SK-N-MC (cell line): Measurements from ENCODE around the gene OR7A5.
"Not testable (repeated sequence)": the region's sequence is repeated elsewhere in the genome, so short reads cannot be mapped to it uniquely, and the experiment has no call there.

ENCODE experiments used
- DNase-seq: peaks from one replicate; pipeline ENCODE4 v3.0.0-alpha.2; 2011; ENCODE audit warnings: low read depth, low spot score
- H3K27ac ChIP-seq: fragments of 200-600 bp; sonication (generic); 2 replicates; pipeline ENCODE4 v1.5.1; 2016; ENCODE audit warnings: mixed run types
- H3K36me3 ChIP-seq: fragments of 200-600 bp; sonication (generic); 2 replicates; pipeline ENCODE4 v1.6.1; 2017; ENCODE audit warnings: antibody characterized with exemption, low read length, mixed read lengths; ENCODE audit not compliant: insufficient read depth
- H3K4me3 ChIP-seq: fragments of 200-600 bp; sonication (generic); 2 replicates; pipeline ENCODE4 v1.5.1; 2016
- H3K9ac ChIP-seq: fragments of 200-600 bp; sonication (generic); 2 replicates; pipeline ENCODE4 v1.8.0; 2017; ENCODE audit warnings: mixed run types, mixed read lengths; ENCODE audit not compliant: insufficient read length
- H3K9me3 ChIP-seq: fragments of 200-600 bp; sonication (generic); 2 replicates; pipeline ENCODE4 v1.6.1; 2017; ENCODE audit warnings: low read depth, mild to moderate bottlenecking, antibody characterized with exemption, low read length, moderate library complexity, mixed read lengths
- EZH2 ChIP-seq: fragments of 200-600 bp; sonication (generic); IDR thresholded peaks from one replicate; pipeline ENCODE4 v1.6.1; 2017; ENCODE audit warnings: antibody characterized with exemption
- FOXP2 ChIP-seq: optimal IDR thresholded peaks from 2 replicates; pipeline ENCODE3; 2011; ENCODE audit warnings: mild to moderate bottlenecking, moderate library complexity; ENCODE audit not compliant: insufficient read depth; ENCODE audit errors: extremely low read length, control extremely low read depth
- POLR2AphosphoS5 ChIP-seq: IDR thresholded peaks from 2 replicates; pipeline ENCODE4 v1.6.1; 2012; ENCODE audit warnings: mild to moderate bottlenecking, low read depth, low read length, borderline replicate concordance

Gene OR7A5

DNA sequence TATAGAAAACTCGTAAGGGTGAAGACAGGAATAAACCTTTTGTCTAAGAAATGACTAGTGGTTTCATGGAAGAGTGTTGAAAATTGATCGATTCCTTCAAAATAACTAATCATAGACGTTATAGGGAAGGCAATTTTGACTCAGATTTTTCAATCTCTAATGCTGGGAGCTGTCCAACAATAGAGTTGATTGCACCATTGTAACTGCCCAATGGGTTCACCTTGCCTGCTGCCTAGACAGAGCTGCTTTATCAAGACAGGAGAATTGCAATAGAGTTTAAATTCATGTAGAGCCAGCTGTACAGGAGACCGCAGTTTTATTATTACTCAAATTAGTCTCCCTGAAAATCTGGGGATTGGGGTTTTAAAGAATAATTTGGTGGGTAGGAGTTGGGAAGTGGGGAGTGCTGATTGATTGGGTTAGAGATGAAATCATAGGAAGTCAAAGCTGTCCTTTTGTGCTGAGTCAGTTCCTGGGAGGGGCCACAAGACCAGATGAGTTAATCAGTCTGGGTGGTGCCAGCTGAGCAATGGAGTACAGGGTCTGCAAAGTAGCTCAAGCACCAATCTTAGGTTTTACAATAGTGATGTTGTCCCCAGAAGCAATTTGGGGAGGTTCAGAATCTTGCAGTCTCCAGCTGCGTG, 39.8 kb downstream of the OR7A5 start:
- H3K9me3 ChIP-seq = no peaks in the 10 kb centered on the region
- H3K36me3 ChIP-seq = no peaks in the 10 kb centered on the region
- H3K4me3 ChIP-seq = peak overlapping the region; percentile 70
- TF ChIP-seq POLR2AphosphoS5 (peak; percentile 69), FOXP2 (no peak), EZH2 (no peak)
- DNase-seq = peak; percentile 99
- peak overlapping the region; percentile 6 for H3K9ac ChIP-seq
- H3K27ac ChIP-seq = peak overlapping the region; percentile 94

DNA sequence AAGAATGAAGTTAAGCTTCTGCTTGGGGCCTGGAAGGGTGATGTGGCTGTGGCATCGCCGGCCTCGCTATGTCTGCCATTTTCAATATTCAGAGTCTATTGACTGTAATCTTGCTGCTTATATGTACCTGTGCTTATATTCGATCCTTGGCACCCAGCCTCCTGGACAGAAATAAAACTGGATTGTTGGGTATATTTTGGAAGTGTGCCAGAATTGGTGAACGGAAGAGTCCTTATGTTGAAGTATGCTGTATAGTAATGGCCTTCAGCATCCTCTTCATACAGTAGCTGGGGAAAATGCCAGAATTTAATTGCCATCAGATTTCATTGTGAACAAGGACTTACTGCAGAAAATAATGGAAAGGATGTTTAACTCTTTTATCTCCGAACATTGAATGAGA, 42.7 kb downstream of the OR7A5 start:
- not testable (repeated sequence) for H3K4me3 ChIP-seq, H3K36me3 ChIP-seq, H3K9ac ChIP-seq, H3K27ac ChIP-seq, DNase-seq, H3K9me3 ChIP-seq

DNA sequence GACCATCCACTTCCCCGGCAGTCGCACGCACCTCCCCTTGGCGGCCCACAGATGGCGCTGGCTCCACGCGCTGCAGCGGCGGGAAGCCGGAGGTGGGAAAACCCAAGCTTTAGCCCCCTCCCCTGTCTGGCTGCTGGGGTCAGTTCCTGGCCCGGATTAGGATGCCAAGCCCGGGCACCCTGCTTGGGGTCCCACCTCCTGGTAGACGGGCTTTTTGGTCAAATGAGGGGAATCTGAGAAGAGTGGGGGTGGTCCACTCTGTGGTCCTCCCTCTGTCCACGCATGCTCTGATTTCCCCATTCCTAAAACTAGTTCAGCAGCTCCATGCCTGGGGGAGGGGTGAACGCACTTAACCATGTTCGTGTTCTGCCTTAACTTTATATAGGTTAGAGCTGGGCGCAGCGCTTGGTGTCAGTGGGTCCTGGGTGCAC, 48.5 kb downstream of the OR7A5 start:
- Histone ChIP-seq H3K27ac (peak overlapping the region; percentile 94), H3K9ac (no peak overlapping the region), H3K36me3 (no peaks in the 10 kb centered on the region), H3K4me3 (peak overlapping the region; percentile 74), H3K9me3 (no peaks in the 10 kb centered on the region)
- TF ChIP-seq FOXP2 (no peak), EZH2 (no peak), POLR2AphosphoS5 (no peak)
- DNase-seq = peak; percentile 55

DNA sequence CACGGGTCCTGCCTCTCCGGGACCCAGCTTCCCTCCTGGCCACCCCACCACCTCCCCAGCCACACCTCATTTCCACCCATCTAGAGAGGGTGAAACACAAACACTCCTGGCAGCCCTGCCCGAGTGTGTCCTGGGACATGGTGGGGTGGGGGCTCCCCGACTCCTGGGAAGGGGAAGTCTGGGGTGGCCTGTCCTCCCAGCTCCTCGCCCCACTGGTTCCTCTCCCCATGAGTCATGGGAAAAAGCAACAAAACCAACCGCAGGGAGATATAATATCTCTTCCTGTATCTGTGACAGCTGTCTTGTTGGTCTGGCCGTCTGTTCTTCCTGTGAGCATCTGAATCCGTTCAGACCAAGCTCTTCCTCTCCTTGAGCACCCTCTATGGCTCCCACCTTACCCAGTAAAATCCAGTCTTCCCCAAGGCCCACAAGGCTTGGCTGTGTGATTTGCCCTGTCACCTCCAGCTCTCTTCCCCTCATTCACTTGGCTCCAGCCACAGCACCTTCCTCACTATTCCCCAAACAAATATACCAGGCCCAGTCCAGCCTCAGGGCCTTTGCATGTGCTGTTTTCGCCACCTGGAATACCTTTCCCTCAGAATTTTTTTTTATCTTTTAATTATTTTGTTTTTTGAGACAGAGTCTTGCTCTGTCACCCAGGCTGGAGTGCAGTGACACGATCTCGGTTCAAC, 49.7 kb downstream of the OR7A5 start:
- H3K9ac ChIP-seq, H3K4me3 ChIP-seq, H3K9me3 ChIP-seq, H3K36me3 ChIP-seq, H3K27ac ChIP-seq, DNase-seq: not testable (repeated sequence)

DNA sequence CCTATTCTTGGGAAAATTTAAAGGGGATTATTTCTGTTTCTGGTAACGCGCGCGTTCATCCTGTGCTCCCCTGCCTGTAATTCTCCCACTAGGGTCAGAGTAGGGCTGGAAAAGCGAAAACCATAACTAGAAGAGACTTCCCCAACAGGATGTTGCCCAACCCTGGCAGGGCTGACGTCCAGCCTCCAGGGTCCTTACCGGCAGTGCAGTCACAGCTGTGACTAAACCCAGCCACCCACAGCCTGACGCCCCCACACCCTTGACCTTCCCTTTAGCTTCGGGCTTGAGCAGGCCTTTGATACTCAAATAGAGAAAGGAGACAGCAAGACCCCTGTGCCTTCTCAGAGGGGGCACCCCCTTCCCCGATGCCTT, 50.3 kb downstream of the OR7A5 start:
- not testable (repeated sequence) for H3K9me3 ChIP-seq, H3K36me3 ChIP-seq, H3K9ac ChIP-seq, DNase-seq, H3K4me3 ChIP-seq, H3K27ac ChIP-seq

DNA sequence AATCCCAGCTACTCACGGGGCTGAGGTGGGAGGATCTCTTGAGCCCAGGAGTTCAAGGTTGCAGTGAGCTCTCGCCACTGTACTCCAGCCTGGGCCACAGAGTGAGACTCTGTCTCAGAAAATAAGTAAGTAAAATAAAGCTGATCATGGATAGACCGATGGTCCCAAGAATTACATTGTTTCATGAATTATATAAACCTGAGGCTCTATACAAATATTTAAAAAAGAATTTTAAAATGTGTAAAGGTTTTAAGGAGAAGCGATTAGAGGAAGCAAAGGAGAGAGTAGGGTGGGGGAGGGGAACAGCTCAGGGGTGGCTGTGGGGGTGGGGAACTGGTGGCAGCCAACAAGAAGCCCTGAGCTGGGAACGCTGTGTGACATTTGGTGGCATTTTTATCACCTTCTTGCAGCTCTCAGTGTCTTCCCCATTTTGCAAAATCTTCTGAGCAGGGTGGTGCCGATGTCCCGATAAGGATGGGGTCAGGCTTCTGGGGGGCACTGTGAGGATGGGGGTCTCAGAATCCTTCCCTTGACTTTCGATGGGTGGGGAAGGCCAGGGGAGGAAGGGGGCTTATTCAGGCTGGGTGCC, 51.5 kb downstream of the OR7A5 start:
- not testable (repeated sequence) for H3K9ac ChIP-seq, H3K27ac ChIP-seq, H3K36me3 ChIP-seq, H3K9me3 ChIP-seq, H3K4me3 ChIP-seq, DNase-seq

DNA sequence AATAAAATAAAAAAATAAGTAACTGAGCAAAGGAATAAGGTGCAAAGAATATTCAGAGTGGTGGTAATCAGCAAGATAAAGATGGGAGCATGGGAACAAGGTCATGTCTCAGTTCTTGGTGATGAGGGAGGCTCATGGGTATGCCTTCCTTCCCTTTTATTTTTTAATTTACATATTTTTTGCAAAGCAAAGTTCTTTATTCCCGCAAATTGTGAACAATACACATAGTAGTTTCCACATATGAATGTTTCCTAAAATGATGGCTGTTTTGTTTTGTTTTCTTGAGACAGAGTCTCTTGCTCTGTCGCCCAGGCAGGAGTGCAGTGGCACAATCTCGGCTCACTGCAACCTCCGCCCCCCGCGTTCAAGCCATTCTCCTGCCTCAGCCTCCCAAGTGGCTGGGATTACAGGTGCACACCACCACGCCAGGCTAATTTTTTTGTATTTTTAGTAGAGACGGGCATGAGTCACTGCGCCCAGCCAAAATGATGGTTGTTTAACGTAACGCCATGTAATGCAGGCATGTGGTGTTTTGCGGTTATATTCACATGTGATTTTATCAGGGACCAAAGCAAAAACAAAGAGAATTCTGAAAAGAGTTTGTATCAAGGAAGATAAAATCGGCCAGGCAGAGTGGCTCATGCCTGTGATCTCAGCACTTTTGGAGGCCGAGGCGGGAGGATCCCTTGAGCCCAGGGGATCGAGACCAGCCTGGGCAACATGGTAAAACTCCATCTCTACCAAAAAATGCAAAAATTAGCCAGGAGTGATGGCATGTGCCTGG, 52.2 kb downstream of the OR7A5 start:
- Histone ChIP-seq H3K4me3 (no peak overlapping the region), H3K9me3 (no peaks in the 10 kb centered on the region), H3K9ac (no peak overlapping the region), H3K36me3 (no peaks in the 10 kb centered on the region), H3K27ac (no peak overlapping the region)
- no peak for DNase-seq
- no peak for TF ChIP-seq POLR2AphosphoS5
- TF ChIP-seq FOXP2 = no peak
- TF ChIP-seq EZH2 = no peak

DNA sequence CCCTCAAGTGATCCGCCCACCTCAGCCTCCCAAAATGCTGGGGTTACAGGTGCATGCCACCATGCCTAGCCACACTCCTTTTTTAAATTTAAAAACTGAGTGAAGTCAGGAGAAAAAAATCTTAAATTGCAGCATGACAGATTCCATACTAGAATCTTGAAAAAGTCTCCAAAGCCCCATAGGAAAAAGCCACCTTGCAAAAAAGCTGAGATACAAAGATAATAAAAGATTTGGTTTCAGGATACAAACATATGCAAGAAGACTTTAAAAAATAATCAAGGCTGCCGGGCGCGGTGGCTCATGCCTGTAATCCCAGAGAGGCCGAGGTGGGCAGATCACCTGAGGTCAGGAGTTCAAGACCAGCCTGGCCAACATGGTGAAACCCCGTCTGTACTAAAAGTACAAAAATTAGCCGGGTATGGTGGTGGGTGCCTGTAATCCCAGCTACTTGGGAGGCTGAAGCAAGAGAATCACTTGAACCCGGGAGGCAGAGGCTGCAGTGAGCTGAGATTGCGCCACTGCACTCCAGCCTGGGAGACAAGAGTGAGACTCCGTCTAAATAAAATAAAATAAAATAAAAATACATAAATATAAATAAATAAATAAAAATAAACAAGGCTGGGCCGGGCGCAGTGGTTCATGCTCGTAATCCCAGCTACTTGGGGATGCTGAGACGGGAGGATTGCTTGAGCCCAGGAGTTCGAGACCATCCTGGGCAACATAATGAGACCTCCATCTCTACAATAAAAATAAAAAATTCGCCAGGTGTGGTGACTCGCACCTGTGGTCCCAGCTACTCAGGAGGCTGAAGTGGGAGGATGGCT, 53.1 kb downstream of the OR7A5 start:
- H3K9me3 ChIP-seq, DNase-seq, H3K36me3 ChIP-seq, H3K9ac ChIP-seq, H3K27ac ChIP-seq, H3K4me3 ChIP-seq: not testable (repeated sequence)

DNA sequence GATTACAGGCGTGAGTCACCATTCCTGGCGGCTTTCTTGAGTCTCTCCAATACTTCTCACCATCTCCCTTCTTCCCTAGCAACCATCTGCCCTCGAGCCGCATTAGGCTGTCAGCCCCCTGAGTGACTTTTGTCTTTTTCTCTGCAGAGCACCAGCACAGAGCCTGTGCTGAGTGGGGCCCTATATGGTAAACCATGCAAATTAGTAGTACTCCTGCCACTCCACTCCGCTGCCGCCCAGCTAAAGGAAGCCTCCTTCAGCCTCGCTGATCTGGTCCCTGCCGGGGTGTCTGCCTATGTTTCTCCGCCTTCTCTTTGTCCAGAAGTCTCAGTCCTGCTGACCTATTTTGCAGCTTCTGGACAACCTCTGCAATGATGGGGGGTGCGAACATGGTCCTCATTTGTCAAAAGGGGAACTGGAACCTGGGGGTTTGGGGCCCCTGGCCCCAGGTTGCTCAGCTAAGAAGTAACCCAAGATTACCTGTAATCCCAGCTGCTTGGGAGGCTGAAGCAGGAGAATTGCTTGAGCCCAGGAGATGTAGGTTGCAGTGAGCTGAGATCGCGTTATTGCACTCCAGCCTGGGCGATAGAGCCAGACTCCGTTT, 54.3 kb downstream of the OR7A5 start:
- not testable (repeated sequence) for H3K9me3 ChIP-seq, DNase-seq, H3K36me3 ChIP-seq, H3K9ac ChIP-seq, H3K4me3 ChIP-seq, H3K27ac ChIP-seq
